ENCODE measurements around the gene TLR1. TPM values are rescaled to one million over a fixed set of nuclear protein-coding genes. Genes with fewer than 3 reads are reported as not detected.

Gene TLR1
- total RNA-seq, 1 donor from 2014 or later, result 43.0 TPM

- ChIA-PET CTCF (interaction anchor here (1.0 to 8.1 kb wide), 8 partner anchors 12 to 76 kb away, joined by 3 to 331 read pairs (median 6); partner anchors contain the start of genes TLR1 and TLR6), POLR2A (interaction anchor here (1.3 to 4.3 kb wide), 7 partner anchors 11 to 75 kb away, joined by 4 to 34 read pairs (median 7); partner anchors contain the start of gene TLR1)
- H3K36me3 Mint-ChIP-seq (ENCODE audit: low read depth), result peaks cover 23% of the 10 kb centered on the region
- H3K9me3 Mint-ChIP-seq, result peaks cover 5% of the 10 kb centered on the region
- no peak overlapping the region for H3K4me3 Mint-ChIP-seq
- no peak for ATAC-seq (ENCODE audit: low read depth)
- H3K27me3 Mint-ChIP-seq, result no peaks in the 10 kb centered on the region
- peaks cover 44% of the 10 kb centered on the region for H3K4me1 Mint-ChIP-seq
- intact Hi-C loops (cut with micrococcal nuclease), result no loop called here
- no peak for TF ChIP-seq CTCF (IDR thresholded peaks at IDR 0.05)
- peak overlapping the region; percentile 89 for H3K27ac Mint-ChIP-seq
- no peak for DNase-seq
These were observed 19.4 kb downstream of the TLR1 start for GRCh38 chr4:38785041-38785790.

GRCh38 chr4:38784141-38784540 is 20.4 kb downstream of the TLR1 start:
- peaks cover 21% of the 10 kb centered on the region for H3K36me3 Mint-ChIP-seq (ENCODE audit: low read depth)
- ChIA-PET CTCF (interaction anchor here (0.6 to 8.1 kb wide), 5 partner anchors 14 to 77 kb away, joined by 3 to 331 read pairs (median 37); partner anchors contain the start of genes TLR1 and TLR6), POLR2A (interaction anchor here (1.3 to 4.3 kb wide), 3 partner anchors 21 to 72 kb away, joined by 6 to 34 read pairs (median 9); partner anchors contain the start of genes TLR1 and TLR6)
- no peaks in the 10 kb centered on the region for H3K9me3 Mint-ChIP-seq
- H3K4me3 Mint-ChIP-seq, result no peak overlapping the region
- peaks cover 53% of the 10 kb centered on the region for H3K4me1 Mint-ChIP-seq
- DNase-seq, result no peak
- peak overlapping the region; percentile 8 for H3K27ac Mint-ChIP-seq
- no peak for TF ChIP-seq CTCF (IDR thresholded peaks at IDR 0.05)
- ATAC-seq (ENCODE audit: low read depth), result no peak
- intact Hi-C loops (cut with micrococcal nuclease), result loop anchor here (5.0 kb wide), 1 partner anchor 122 kb away; the partner anchor contains the start of gene KLF3
- H3K27me3 Mint-ChIP-seq, result no peaks in the 10 kb centered on the region

- ATAC-seq (ENCODE audit: low read depth) (no peak), DNase-seq (no peak)
- intact Hi-C loops (cut with micrococcal nuclease), result loop anchor here (5.0 kb wide), 1 partner anchor 121 kb away; the partner anchor contains the start of gene KLF3
- Mint-ChIP-seq H3K27me3 (no peaks in the 10 kb centered on the region), H3K27ac (peak overlapping the region; percentile 24), H3K36me3 (ENCODE audit: low read depth) (peaks cover 30% of the 10 kb centered on the region), H3K4me3 (no peak overlapping the region), H3K4me1 (peaks cover 61% of the 10 kb centered on the region), H3K9me3 (no peaks in the 10 kb centered on the region)
- ChIA-PET CTCF (interaction anchor here (0.7 to 8.1 kb wide), 20 partner anchors 10 to 604 kb away, joined by 3 to 331 read pairs (median 5); partner anchors contain the start of genes TLR1, TLR6 and WDR19), POLR2A (interaction anchor here (0.6 to 4.5 kb wide), 18 partner anchors 10 to 848 kb away, joined by 3 to 249 read pairs (median 8); partner anchors contain the start of genes TLR1 and TLR6)
- no peak for TF ChIP-seq CTCF (IDR thresholded peaks at IDR 0.05)
These were observed 21.5 kb downstream of the TLR1 start for GRCh38 chr4:38783109-38783460.

- ChIA-PET POLR2A (interaction anchor here (0.5 to 4.5 kb wide), 24 partner anchors 8 to 849 kb away, joined by 3 to 249 read pairs (median 4); partner anchors contain the start of genes TLR1 and TLR6), CTCF (interaction anchor here (0.6 to 8.1 kb wide), 26 partner anchors 10 to 603 kb away, joined by 3 to 331 read pairs (median 4); partner anchors contain the start of genes TLR1, TLR6 and WDR19)
- H3K9me3 Mint-ChIP-seq, result no peaks in the 10 kb centered on the region
- peak within 1 kb of the TSS; percentile 98 for H3K27ac Mint-ChIP-seq
- intact Hi-C loops (cut with micrococcal nuclease), result loop anchor here (1.0 to 5.0 kb wide), 7 partner anchors 11 to 603 kb away; partner anchors contain the start of genes KLF3, TLR1 and TLR6
- H3K36me3 Mint-ChIP-seq (ENCODE audit: low read depth), result peaks cover 35% of the 10 kb centered on the region
- ATAC-seq (ENCODE audit: low read depth) (peak; percentile 80), DNase-seq (no peak)
- H3K27me3 Mint-ChIP-seq, result no peaks in the 10 kb centered on the region
- H3K4me1 Mint-ChIP-seq, result peaks cover 64% of the 10 kb centered on the region
- TF ChIP-seq CTCF (IDR thresholded peaks at IDR 0.05), result no peak
- H3K4me3 Mint-ChIP-seq, result peak within 1 kb of the TSS; percentile 100
These were observed 22.0 kb downstream of the TLR1 start, which contains the start of gene TLR10 for GRCh38 chr4:38782452-38783108. TLR10 (minus strand) TSS chr4:38782990; CDS start chr4:38775590, 7,400 bp downstream.

All from activated B cell treated with CpG ODN at 0.5 μM for 24 hours (primary cell).